Esophagus squamous epithelium (tissue), 5 donors: ENCODE measurements around the gene DNAH7. TPM values are rescaled to one million over a fixed set of nuclear protein-coding genes. Genes with fewer than 3 reads are reported as not detected.

Source experiments
- DNase-seq: peaks from one replicate; lab custom pipeline; 2025; lab: John Stamatoyannopoulos, UW
- H3K27ac ChIP-seq, 4 donors: fragments of 200-600 bp; sonication (generic); one replicate each; pipeline ENCODE4 v1.5.1; 2016 to 2019; ENCODE audit warnings: mild to moderate bottlenecking in 1 of 4
- H3K27me3 ChIP-seq, 4 donors: fragments of 200-600 bp; sonication (generic); 1 replicate in 3 of 4; 2 replicates in 1 of 4; pipeline versions ENCODE4 v1.5.1 to v1.6.0; 2017 to 2021; ENCODE audit warnings: antibody characterized with exemption in 1 of 4
- H3K36me3 ChIP-seq, 3 donors: fragments of 200-600 bp; sonication (generic); one replicate each; pipeline ENCODE4 v1.5.1; 2016 to 2019
- H3K4me1 ChIP-seq, 3 donors: fragments of 200-600 bp; sonication (generic); one replicate each; pipeline ENCODE4 v1.5.1; 2017 to 2019
- H3K4me3 ChIP-seq, 4 donors: fragments of 200-600 bp; sonication (generic); 1 replicate in 3 of 4; 2 replicates in 1 of 4; pipeline ENCODE4 v1.5.1; 2016 to 2019; ENCODE audit warnings: mild to moderate bottlenecking in 2 of 4, moderate library complexity in 1 of 4
- H3K9me3 ChIP-seq, 3 donors: fragments of 200-600 bp; sonication (generic); one replicate each; pipeline ENCODE4 v1.5.1; 2016 to 2019
- CTCF ChIP-seq, 6 experiments: fragments of 450-650 bp in 4 of 6; fragments of 200-600 bp in 2 of 6; sonication (generic) in 2 of 6; IDR thresholded peaks; one replicate each; pipeline ENCODE4 v1.5.1; 2016 to 2019; ENCODE audit warnings: antibody characterized with exemption in 6 of 6, mild to moderate bottlenecking in 4 of 6, moderate library complexity in 4 of 6
- POLR2A ChIP-seq, 4 donors: fragments of 450-650 bp; IDR thresholded peaks; one replicate each; pipeline ENCODE4 v1.6.1; 2017; ENCODE audit warnings: antibody characterized with exemption in 4 of 4, mild to moderate bottlenecking in 4 of 4, moderate library complexity in 3 of 4
- WGBS, 2 donors: methylation state at CpG; one replicate each; pipeline ENCODE4 v1.1.5; 2018; 5-methylcytosine and 5-hydroxymethylcytosine counted together
- intact Hi-C: fragments of 100-400 bp; cut with DNase I; formaldehyde crosslinking; loops from one replicate; pipeline ENCODE4 v1.15.0; 2022
- total RNA-seq, 4 donors: library from RNA; depleted of rRNA; stranded (reverse); fragments of >200 nt; gene quantifications; one replicate each; pipeline ENCODE4 v1.1.0, GENCODE V29; 2016
- donor health status: DM: yes; HTN: yes; CAD: no.

DNAH7 gene
- total RNA-seq, 4 donors from 2014 or later: 0.15 to 0.76 (median 0.28) TPM

GRCh38 chr2:196086517-196087368, 18.1 kb upstream of the DNAH7 start:
- Histone ChIP-seq H3K9me3 (peaks cover 0 to 9% (median 0%) of the 10 kb centered on the region in 3 donors), H3K4me1 (no peaks in the 10 kb centered on the region), H3K4me3 (no peak overlapping the region), H3K27me3 (no peaks in the 10 kb centered on the region), H3K27ac (no peak overlapping the region), H3K36me3 (no peaks in the 10 kb centered on the region)
- 63 to 68% methylated on average over 7 of the region's 7 CpGs for WGBS, 2 donors
- TF ChIP-seq CTCF (IDR thresholded peaks at IDR 0.05) (no peak), POLR2A (IDR thresholded peaks at IDR 0.05) (no peak)
- DNase-seq: no peak
- intact Hi-C loops: no loop called here

GRCh38 chr2:196083601-196084000, 15.0 kb upstream of the DNAH7 start:
- TF ChIP-seq CTCF (IDR thresholded peaks at IDR 0.05) (no peak), POLR2A (IDR thresholded peaks at IDR 0.05) (no peak)
- Histone ChIP-seq H3K9me3 (peaks cover 0 to 9% (median 0%) of the 10 kb centered on the region in 3 donors), H3K27ac (no peak overlapping the region), H3K4me3 (no peak overlapping the region), H3K4me1 (no peaks in the 10 kb centered on the region), H3K27me3 (no peaks in the 10 kb centered on the region), H3K36me3 (no peaks in the 10 kb centered on the region)
- intact Hi-C loops: no loop called here
- DNase-seq: no peak
- WGBS, 2 donors: 78 to 81% methylated on average over 3 to 4 of the region's 5 CpGs

- no peaks in the 10 kb centered on the region for H3K27me3 ChIP-seq
- 36 to 41% methylated on average over 2 of the region's 2 CpGs for WGBS, 2 donors
- TF ChIP-seq POLR2A (IDR thresholded peaks at IDR 0.05): no peak
- TF ChIP-seq CTCF (IDR thresholded peaks at IDR 0.05): no peak
Observed at GRCh38 chr2:196080526-196080925, 11.9 kb upstream of the DNAH7 start.

GRCh38 chr2:196079052-196079451, 10.4 kb upstream of the DNAH7 start:
- H3K9me3 ChIP-seq: peaks cover 0 to 8% (median 0%) of the 10 kb centered on the region in 3 donors
- no peak overlapping the region for H3K27ac ChIP-seq
- no peak for DNase-seq
- H3K4me3 ChIP-seq: no peak overlapping the region
- TF ChIP-seq CTCF (IDR thresholded peaks at IDR 0.05): no peak
- no peak for TF ChIP-seq POLR2A (IDR thresholded peaks at IDR 0.05)
- 79 to 86% methylated on average over 1 of the region's 1 CpG for WGBS, 2 donors
- H3K4me1 ChIP-seq: no peaks in the 10 kb centered on the region
- intact Hi-C loops: loop anchor here (10.0 kb wide), 2 partner anchors 196 to 256 kb away; no protein-coding TSS in a partner anchor
- H3K27me3 ChIP-seq: no peaks in the 10 kb centered on the region
- H3K36me3 ChIP-seq: no peaks in the 10 kb centered on the region

More at GRCh38 chr2:196080526-196080925, 11.9 kb upstream of the DNAH7 start:
- Histone ChIP-seq H3K4me1 (no peaks in the 10 kb centered on the region), H3K9me3 (peaks cover 0 to 9% (median 0%) of the 10 kb centered on the region in 3 donors), H3K36me3 (no peaks in the 10 kb centered on the region), H3K4me3 (no peak overlapping the region), H3K27ac (no peak overlapping the region)
- intact Hi-C loops: no loop called here
- no peak for DNase-seq

GRCh38 chr2:196077821-196078220, 9.2 kb upstream of the DNAH7 start:
- no peaks in the 10 kb centered on the region for H3K27me3 ChIP-seq
- intact Hi-C loops: loop anchor here (10.0 kb wide), 2 partner anchors 197 to 257 kb away; no protein-coding TSS in a partner anchor
- H3K4me3 ChIP-seq: no peak overlapping the region
- H3K9me3 ChIP-seq: no peaks in the 10 kb centered on the region
- 43 to 53% methylated on average over 2 of the region's 2 CpGs for WGBS, 2 donors
- no peaks in the 10 kb centered on the region for H3K36me3 ChIP-seq
- H3K27ac ChIP-seq: peak overlapping the region in 1 of 4 donors; percentile 38
- no peaks in the 10 kb centered on the region for H3K4me1 ChIP-seq
- DNase-seq: no peak
- TF ChIP-seq CTCF (IDR thresholded peaks at IDR 0.05) (no peak), POLR2A (IDR thresholded peaks at IDR 0.05) (no peak)
